WTC11 (cell line): ENCODE measurements around the gene CISD2. TPM values are rescaled to one million over a fixed set of nuclear protein-coding genes. Genes with fewer than 3 reads are reported as not detected.

Experiments
- ATAC-seq: fragments of 200-7000 bp; cut with Tn5 transposase; 2 replicates; pipeline ENCODE4 v1.10.0; 2021; ENCODE audit warnings: mild to moderate bottlenecking, moderate library complexity
- CTCF ChIA-PET: fragments of 300-600 bp; sonication (Branson Sonifier 250); formaldehyde crosslinking; loops from one replicate; lab custom pipeline; 2021; ENCODE audit warnings: antibody characterized with exemption; lab: Charles Lee
- POLR2A ChIA-PET: fragments of 350-600 bp; sonication (Branson Sonifier 250); formaldehyde crosslinking; loops from one replicate; lab custom pipeline; 2021; ENCODE audit warnings: antibody characterized with exemption; lab: Charles Lee
- DNase-seq: peaks from one replicate; pipeline ENCODE4 v3.0.0; 2021; ENCODE audit warnings: low spot score
- H3K27ac Mint-ChIP-seq: 2 replicates; pipeline ENCODE4 v1.8.0; 2021; ENCODE audit warnings: mixed read lengths
- H3K27me3 Mint-ChIP-seq: 2 replicates; pipeline ENCODE4 v1.8.0; 2021; ENCODE audit warnings: low read depth, mild to moderate bottlenecking, moderate library complexity, mixed read lengths
- H3K36me3 Mint-ChIP-seq: 2 replicates; pipeline ENCODE4 v1.8.0; 2021; ENCODE audit warnings: mixed read lengths
- H3K4me1 Mint-ChIP-seq: 2 replicates; pipeline ENCODE4 v1.8.0; 2022; ENCODE audit warnings: mixed read lengths
- H3K4me3 Mint-ChIP-seq: 2 replicates; pipeline ENCODE4 v1.8.0; 2021; ENCODE audit warnings: mild to moderate bottlenecking, moderate library complexity, mixed read lengths
- H3K9me3 Mint-ChIP-seq: 2 replicates; pipeline ENCODE4 v1.8.0; 2021; ENCODE audit warnings: mixed read lengths
- CTCF ChIP-seq: fragments of 200-600 bp; IDR thresholded peaks from 2 replicates; pipeline ENCODE4 v1.8.0; 2022; ENCODE audit warnings: antibody characterized with exemption
- ELF4 ChIP-seq: sonication (generic); formaldehyde crosslinking; IDR thresholded peaks from 2 replicates; pipeline ENCODE4 v1.8.1; 2022; ENCODE audit warnings: low read depth, mild to moderate bottlenecking, moderate library complexity, missing genetic modification reagents
- ESRRA ChIP-seq: sonication (generic); formaldehyde crosslinking; IDR thresholded peaks from 2 replicates; pipeline ENCODE4 v1.8.1; 2022; ENCODE audit warnings: mild to moderate bottlenecking, missing genetic modification reagents, borderline replicate concordance
- ETV6 ChIP-seq: sonication (generic); formaldehyde crosslinking; IDR thresholded peaks from 2 replicates; pipeline ENCODE4 v1.8.1; 2022; ENCODE audit warnings: mild to moderate bottlenecking, missing genetic modification reagents
- FOXP1 ChIP-seq: sonication (generic); formaldehyde crosslinking; IDR thresholded peaks from 2 replicates; pipeline ENCODE4 v1.8.0; 2022; ENCODE audit warnings: missing genetic modification reagents, mild to moderate bottlenecking, moderate library complexity, borderline replicate concordance
- GABPB1 ChIP-seq: sonication (generic); formaldehyde crosslinking; IDR thresholded peaks from 2 replicates; pipeline ENCODE4 v1.8.1; 2023; ENCODE audit warnings: mild to moderate bottlenecking, missing genetic modification reagents
- IRF2 ChIP-seq: sonication (generic); formaldehyde crosslinking; IDR thresholded peaks from 2 replicates; pipeline ENCODE4 v1.8.0; 2022; ENCODE audit warnings: low read depth, missing genetic modification reagents, borderline replicate concordance
- JUN ChIP-seq: sonication (generic); formaldehyde crosslinking; IDR thresholded peaks from 2 replicates; pipeline ENCODE4 v1.8.0; 2023; ENCODE audit warnings: mild to moderate bottlenecking, missing genetic modification reagents
- NFATC4 ChIP-seq: fragments of 250-450 bp; sonication (Bioruptor Pico); IDR thresholded peaks from 2 replicates; pipeline ENCODE4 v1.9.0; 2021; ENCODE audit warnings: mild to moderate bottlenecking
- NFE2L1 ChIP-seq: sonication (generic); formaldehyde crosslinking; IDR thresholded peaks from 2 replicates; pipeline ENCODE4 v1.8.1; 2023; ENCODE audit warnings: missing genetic modification reagents
- NR2C2 ChIP-seq: sonication (generic); formaldehyde crosslinking; IDR thresholded peaks from 2 replicates; pipeline ENCODE4 v1.8.0; 2022; ENCODE audit warnings: mild to moderate bottlenecking, missing genetic modification reagents
- NR3C1 ChIP-seq: sonication (generic); formaldehyde crosslinking; conservative IDR thresholded peaks from 2 replicates; pipeline ENCODE4 v1.8.1; 2023; ENCODE audit warnings: low read depth, mild to moderate bottlenecking, missing genetic modification reagents
- RELA ChIP-seq: sonication (generic); formaldehyde crosslinking; IDR thresholded peaks from 2 replicates; pipeline ENCODE4 v1.8.1; 2022; ENCODE audit warnings: missing genetic modification reagents, mild to moderate bottlenecking, borderline replicate concordance
- SOX15 ChIP-seq: fragments of 250-450 bp; sonication (Bioruptor Pico); IDR thresholded peaks from 2 replicates; pipeline ENCODE4 v1.9.0; 2021; ENCODE audit warnings: mild to moderate bottlenecking
- TEAD4 ChIP-seq: sonication (generic); formaldehyde crosslinking; IDR thresholded peaks from 2 replicates; pipeline ENCODE4 v1.8.0; 2022; ENCODE audit warnings: mild to moderate bottlenecking, missing genetic modification reagents
- ZNF416 ChIP-seq: fragments of 250-450 bp; sonication (Bioruptor Pico); IDR thresholded peaks from 2 replicates; pipeline ENCODE4 v1.9.0; 2021; ENCODE audit warnings: mild to moderate bottlenecking, inconsistent platforms
- ZNF423 ChIP-seq: fragments of 250-450 bp; sonication (Bioruptor Pico); IDR thresholded peaks from 2 replicates; pipeline ENCODE4 v2.1.2; 2022; ENCODE audit warnings: mild to moderate bottlenecking, moderate library complexity
- total RNA-seq: library from RNA; stranded (reverse); gene quantifications from 3 replicates; pipeline ENCODE4 v1.2.3, GENCODE V29; 2021
- TF ChIP-seq, protein P1 (sequence below): sonication (generic); formaldehyde crosslinking; IDR thresholded peaks from 2 replicates; pipeline ENCODE4 v1.8.1; 2023; ENCODE audit warnings: mild to moderate bottlenecking, missing genetic modification reagents
- TF ChIP-seq, protein P2 (sequence below): sonication (generic); formaldehyde crosslinking; IDR thresholded peaks from 2 replicates; pipeline ENCODE4 v1.8.0; 2023; ENCODE audit warnings: mild to moderate bottlenecking, missing genetic modification reagents
- TF ChIP-seq, protein P3 (sequence below): sonication (generic); formaldehyde crosslinking; IDR thresholded peaks from 2 replicates; pipeline ENCODE4 v1.8.0; 2022; ENCODE audit warnings: mild to moderate bottlenecking, missing genetic modification reagents
- TF ChIP-seq, protein P4 (sequence below): fragments of 250-450 bp; sonication (Bioruptor Pico); IDR thresholded peaks from 2 replicates; pipeline ENCODE4 v1.9.0; 2021; ENCODE audit warnings: mild to moderate bottlenecking
- TF ChIP-seq, protein P5 (sequence below): sonication (generic); formaldehyde crosslinking; IDR thresholded peaks from 2 replicates; pipeline ENCODE4 v1.8.1; 2022; ENCODE audit warnings: low read depth, missing genetic modification reagents, borderline replicate concordance

Gene CISD2
- total RNA-seq, 1 experiment from 2014 or later, result 30.0 TPM

DNA sequence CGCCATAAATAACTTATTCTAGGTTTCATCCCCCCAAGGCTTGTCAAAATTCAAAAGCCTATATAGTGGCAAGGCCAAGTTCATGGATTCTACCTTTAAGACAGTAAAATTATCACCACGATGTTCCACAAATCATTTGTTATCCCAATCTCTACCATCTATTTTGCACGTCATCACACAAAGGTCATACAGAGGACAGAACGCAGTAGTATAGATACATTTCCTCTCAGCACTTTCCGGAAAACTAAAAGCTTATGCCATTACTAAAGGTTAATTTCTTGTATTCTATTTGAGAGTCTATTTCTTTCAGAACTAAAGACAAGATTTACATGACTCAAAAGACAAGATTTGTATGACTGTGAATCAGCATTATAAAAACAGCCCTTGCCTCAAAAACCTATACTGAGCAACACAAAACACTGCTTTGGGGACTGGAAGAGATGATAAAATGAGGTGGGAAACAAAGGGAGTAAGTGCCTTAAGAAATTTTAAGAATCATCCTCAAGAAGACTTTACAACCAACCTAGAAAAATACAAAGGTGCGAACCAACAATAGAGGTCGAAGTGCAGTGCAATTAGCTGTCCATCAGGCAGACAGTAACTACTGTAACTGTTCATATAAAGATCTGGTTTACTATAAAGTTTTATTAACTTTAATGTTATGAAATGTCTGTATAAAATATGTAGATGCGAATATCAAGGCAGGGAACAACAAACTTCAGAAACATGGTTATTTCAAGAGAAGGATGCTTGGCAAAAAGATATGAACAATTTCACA is 49.0 kb upstream of the CISD2 start:
- DNase-seq (no peak), ATAC-seq (no peak)
- ChIA-PET CTCF (no interaction called here), POLR2A (interaction anchor here (0.6 to 3.7 kb wide), 3 partner anchors 8 to 34 kb away, joined by 3 to 18 read pairs (median 4); partner anchors contain the start of gene UBE2D3)
- no peaks in the 10 kb centered on the region for H3K27me3 Mint-ChIP-seq
- peaks cover 19% of the 10 kb centered on the region for H3K36me3 Mint-ChIP-seq
- H3K4me3 Mint-ChIP-seq, result peak overlapping the region; percentile 35
- H3K27ac Mint-ChIP-seq, result peak overlapping the region; percentile 11
- peaks cover 81% of the 10 kb centered on the region for H3K4me1 Mint-ChIP-seq
- H3K9me3 Mint-ChIP-seq, result no peaks in the 10 kb centered on the region
- no peak for TF ChIP-seq TEAD4 (CRISPR knock-in tag)
- no peak for TF ChIP-seq ZNF416 (CRISPR knock-in tag)
- no peak for TF ChIP-seq ELF4 (CRISPR knock-in tag)
- TF ChIP-seq, protein P1, sequence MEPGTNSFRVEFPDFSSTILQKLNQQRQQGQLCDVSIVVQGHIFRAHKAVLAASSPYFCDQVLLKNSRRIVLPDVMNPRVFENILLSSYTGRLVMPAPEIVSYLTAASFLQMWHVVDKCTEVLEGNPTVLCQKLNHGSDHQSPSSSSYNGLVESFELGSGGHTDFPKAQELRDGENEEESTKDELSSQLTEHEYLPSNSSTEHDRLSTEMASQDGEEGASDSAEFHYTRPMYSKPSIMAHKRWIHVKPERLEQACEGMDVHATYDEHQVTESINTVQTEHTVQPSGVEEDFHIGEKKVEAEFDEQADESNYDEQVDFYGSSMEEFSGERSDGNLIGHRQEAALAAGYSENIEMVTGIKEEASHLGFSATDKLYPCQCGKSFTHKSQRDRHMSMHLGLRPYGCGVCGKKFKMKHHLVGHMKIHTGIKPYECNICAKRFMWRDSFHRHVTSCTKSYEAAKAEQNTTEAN (CRISPR knock-in tag), result no peak
- TF ChIP-seq ZNF423 (CRISPR knock-in tag), result no peak
- TF ChIP-seq, protein P2, sequence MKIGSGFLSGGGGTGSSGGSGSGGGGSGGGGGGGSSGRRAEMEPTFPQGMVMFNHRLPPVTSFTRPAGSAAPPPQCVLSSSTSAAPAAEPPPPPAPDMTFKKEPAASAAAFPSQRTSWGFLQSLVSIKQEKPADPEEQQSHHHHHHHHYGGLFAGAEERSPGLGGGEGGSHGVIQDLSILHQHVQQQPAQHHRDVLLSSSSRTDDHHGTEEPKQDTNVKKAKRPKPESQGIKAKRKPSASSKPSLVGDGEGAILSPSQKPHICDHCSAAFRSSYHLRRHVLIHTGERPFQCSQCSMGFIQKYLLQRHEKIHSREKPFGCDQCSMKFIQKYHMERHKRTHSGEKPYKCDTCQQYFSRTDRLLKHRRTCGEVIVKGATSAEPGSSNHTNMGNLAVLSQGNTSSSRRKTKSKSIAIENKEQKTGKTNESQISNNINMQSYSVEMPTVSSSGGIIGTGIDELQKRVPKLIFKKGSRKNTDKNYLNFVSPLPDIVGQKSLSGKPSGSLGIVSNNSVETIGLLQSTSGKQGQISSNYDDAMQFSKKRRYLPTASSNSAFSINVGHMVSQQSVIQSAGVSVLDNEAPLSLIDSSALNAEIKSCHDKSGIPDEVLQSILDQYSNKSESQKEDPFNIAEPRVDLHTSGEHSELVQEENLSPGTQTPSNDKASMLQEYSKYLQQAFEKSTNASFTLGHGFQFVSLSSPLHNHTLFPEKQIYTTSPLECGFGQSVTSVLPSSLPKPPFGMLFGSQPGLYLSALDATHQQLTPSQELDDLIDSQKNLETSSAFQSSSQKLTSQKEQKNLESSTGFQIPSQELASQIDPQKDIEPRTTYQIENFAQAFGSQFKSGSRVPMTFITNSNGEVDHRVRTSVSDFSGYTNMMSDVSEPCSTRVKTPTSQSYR (CRISPR knock-in tag), result no peak
- no peak for TF ChIP-seq SOX15
- TF ChIP-seq NFATC4, result no peak
- TF ChIP-seq, protein P3, sequence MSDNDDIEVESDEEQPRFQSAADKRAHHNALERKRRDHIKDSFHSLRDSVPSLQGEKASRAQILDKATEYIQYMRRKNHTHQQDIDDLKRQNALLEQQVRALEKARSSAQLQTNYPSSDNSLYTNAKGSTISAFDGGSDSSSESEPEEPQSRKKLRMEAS (CRISPR knock-in tag), result no peak
- no peak for TF ChIP-seq ETV6

GRCh38 chr4:102823464-102823863 is 45.3 kb upstream of the CISD2 start:
- Mint-ChIP-seq H3K27me3 (no peaks in the 10 kb centered on the region), H3K4me1 (peaks cover 56% of the 10 kb centered on the region), H3K4me3 (no peak overlapping the region), H3K27ac (no peak overlapping the region; the same call in 1 of the 2 replicates), H3K36me3 (peaks cover 11% of the 10 kb centered on the region), H3K9me3 (no peaks in the 10 kb centered on the region)
- no peak for TF ChIP-seq JUN (CRISPR knock-in tag)
- no peak for TF ChIP-seq IRF2 (CRISPR knock-in tag)
- no peak for TF ChIP-seq CTCF
- TF ChIP-seq RELA, result no peak
- TF ChIP-seq NFE2L1, result no peak
- no peak for TF ChIP-seq GABPB1 (CRISPR knock-in tag)
- ChIA-PET CTCF (interaction anchor here (0.9 to 1.2 kb wide), 3 partner anchors 46 to 244 kb away, joined by 3 to 4 read pairs (median 3); partner anchors contain the start of gene MANBA), POLR2A (no interaction called here)
- no peak for DNase-seq
- no peak for ATAC-seq

DNA sequence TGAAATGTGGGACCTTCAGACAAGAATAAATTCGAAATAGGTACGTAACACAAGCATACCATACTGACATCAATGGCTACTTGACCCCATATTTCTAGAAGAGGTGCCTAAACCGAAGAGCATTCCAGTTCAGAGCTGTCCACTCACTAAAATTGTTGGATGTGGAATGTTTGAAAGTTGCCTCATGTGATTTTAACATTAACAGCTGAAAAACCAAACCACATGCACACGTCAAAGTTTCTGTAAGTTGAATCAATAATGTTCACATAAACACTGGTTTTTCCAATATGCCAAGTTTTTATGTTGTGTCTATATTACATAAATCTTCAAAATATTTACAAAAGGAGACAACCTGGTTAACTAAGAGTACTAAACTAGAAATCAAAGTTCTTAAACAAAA is 44.9 kb upstream of the CISD2 start:
- no peak overlapping the region for H3K27ac Mint-ChIP-seq
- no peak for ATAC-seq
- TF ChIP-seq NR2C2 (CRISPR knock-in tag) (no peak), ESRRA (CRISPR knock-in tag) (no peak), CTCF (no peak), NR3C1 (CRISPR knock-in tag) (no peak), FOXP1 (CRISPR knock-in tag) (no peak)
- TF ChIP-seq, protein P4, sequence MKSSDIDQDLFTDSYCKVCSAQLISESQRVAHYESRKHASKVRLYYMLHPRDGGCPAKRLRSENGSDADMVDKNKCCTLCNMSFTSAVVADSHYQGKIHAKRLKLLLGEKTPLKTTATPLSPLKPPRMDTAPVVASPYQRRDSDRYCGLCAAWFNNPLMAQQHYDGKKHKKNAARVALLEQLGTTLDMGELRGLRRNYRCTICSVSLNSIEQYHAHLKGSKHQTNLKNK (CRISPR knock-in tag), result no peak
- TF ChIP-seq, protein P5, sequence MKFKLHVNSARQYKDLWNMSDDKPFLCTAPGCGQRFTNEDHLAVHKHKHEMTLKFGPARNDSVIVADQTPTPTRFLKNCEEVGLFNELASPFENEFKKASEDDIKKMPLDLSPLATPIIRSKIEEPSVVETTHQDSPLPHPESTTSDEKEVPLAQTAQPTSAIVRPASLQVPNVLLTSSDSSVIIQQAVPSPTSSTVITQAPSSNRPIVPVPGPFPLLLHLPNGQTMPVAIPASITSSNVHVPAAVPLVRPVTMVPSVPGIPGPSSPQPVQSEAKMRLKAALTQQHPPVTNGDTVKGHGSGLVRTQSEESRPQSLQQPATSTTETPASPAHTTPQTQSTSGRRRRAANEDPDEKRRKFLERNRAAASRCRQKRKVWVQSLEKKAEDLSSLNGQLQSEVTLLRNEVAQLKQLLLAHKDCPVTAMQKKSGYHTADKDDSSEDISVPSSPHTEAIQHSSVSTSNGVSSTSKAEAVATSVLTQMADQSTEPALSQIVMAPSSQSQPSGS (CRISPR knock-in tag), result no peak

More for the DNA sequence above, 44.9 kb upstream of the CISD2 start:
- ChIA-PET POLR2A (interaction anchor here (0.8 kb wide), 1 partner anchor 45 kb away, joined by 3 read pairs; the partner anchor contains the start of gene CISD2), CTCF (interaction anchor here (0.9 to 1.2 kb wide), 3 partner anchors 45 to 245 kb away, joined by 3 to 4 read pairs (median 3); partner anchors contain the start of gene MANBA)
- Mint-ChIP-seq H3K9me3 (no peaks in the 10 kb centered on the region), H3K36me3 (peaks cover 11% of the 10 kb centered on the region), H3K4me1 (peaks cover 52% of the 10 kb centered on the region), H3K4me3 (no peak overlapping the region), H3K27me3 (no peaks in the 10 kb centered on the region)
- DNase-seq, result no peak
